ENCODE data around the gene LRP6. TPM values are rescaled to one million over a fixed set of nuclear protein-coding genes. Genes with fewer than 3 reads are reported as not detected.

Gene LRP6
- total and polyA plus RNA-seq, 2 of the 8 experiments (the other 6 are each of a cell fraction or from before 2014, with no cell fraction given) = 53.6 to 73.2 TPM

DNA sequence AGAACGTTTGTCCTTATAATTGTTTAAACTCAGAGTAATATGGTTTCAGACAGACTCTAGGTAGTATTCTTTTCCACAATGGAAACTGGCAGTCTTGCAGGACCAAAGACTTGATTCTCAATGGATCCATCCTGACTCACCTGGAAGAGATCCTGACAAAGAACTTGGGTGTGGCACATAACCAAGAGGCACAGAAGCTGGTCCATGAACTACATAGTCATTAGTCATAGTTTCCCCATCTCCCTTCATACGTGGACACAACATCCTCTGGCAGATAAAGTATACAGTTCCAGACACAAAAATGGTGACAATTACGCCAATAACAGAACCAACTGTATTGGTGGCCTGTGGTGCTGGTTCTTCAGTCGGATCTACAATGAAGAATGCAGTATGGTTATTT, 140.3 kb downstream of the LRP6 start:
- TF ChIP-seq BACH1 (IDR thresholded peaks at IDR 0.05; ENCODE audit: low read length) = no peak
- no peak for TF ChIP-seq EP300 (IDR thresholded peaks at IDR 0.05; ENCODE audit: borderline replicate concordance in 1 of 2, low read depth in 2 of 2, low read length in 2 of 2)
- no peak overlapping the region for H3K4ac ChIP-seq (replicated peaks; ENCODE audit: insufficient read length, low read depth, low read length)
- H2BK12ac ChIP-seq (ENCODE audit: low read depth, low read length) = no peak overlapping the region
- no peaks in the 10 kb centered on the region for H4K20me1 ChIP-seq (replicated peaks in 1 of 2; ENCODE audit: control insufficient read depth in 1 of 2, insufficient read depth in 2 of 2, low read length in 2 of 2)
- no peak overlapping the region for H4K8ac ChIP-seq (ENCODE audit: extremely low read depth, insufficient read depth, low read length)
- H4K91ac ChIP-seq (replicated peaks; ENCODE audit: insufficient read length, low read length) = no peak overlapping the region
- POLR2A ChIA-PET (ENCODE audit: partially characterized antibody) = no interaction called here
- H4K5ac ChIP-seq (ENCODE audit: insufficient read length, low read depth, low read length) = no peak overlapping the region
- no peak overlapping the region for H3K56ac ChIP-seq (replicated peaks; ENCODE audit: insufficient read length, low read depth, low read length)
- 84% methylated on average over 4 of the region's 4 CpGs; no CpG with 5 or more reads in 1 of the 2 experiments for WGBS, 2 experiments (ENCODE audit: extremely low coverage in 1 of 2, insufficient coverage in 1 of 2, insufficient read length in 1 of 2, insufficient replicate concordance in 2 of 2, low coverage in 1 of 2, low lambda C conversion rate in 2 of 2, missing lambda C conversion rate in 1 of 2)
- H2AK5ac ChIP-seq (ENCODE audit: low read depth, low read length) = no peak overlapping the region
- no peaks in the 10 kb centered on the region for H3K23me2 ChIP-seq (ENCODE audit: low read depth, low read length)
- H2BK120ac ChIP-seq (replicated peaks; ENCODE audit: low read depth, low read length) = no peak overlapping the region
- H3K36me3 ChIP-seq (ENCODE audit: control insufficient read depth in 2 of 4, insufficient read depth in 4 of 4, low read length in 3 of 4) = peaks cover 8 to 75% (median 37%) of the 10 kb centered on the region in 4 experiments
- no peak overlapping the region for H3K4me3 ChIP-seq (ENCODE audit: extremely low read depth in 1 of 4, insufficient read depth in 2 of 4, low read depth in 3 of 4, low read length in 4 of 4)
- H3K27me3 ChIP-seq (replicated peaks in 1 of 4; ENCODE audit: control insufficient read depth in 3 of 4, extremely low read depth in 1 of 4, insufficient read depth in 3 of 4, low read length in 3 of 4) = no peaks in the 10 kb centered on the region
- H3K9ac ChIP-seq (replicated peaks in 1 of 4; ENCODE audit: extremely low read depth in 1 of 4, low read depth in 3 of 4, low read length in 3 of 4) = no peak overlapping the region
- no peak overlapping the region for H3K18ac ChIP-seq (ENCODE audit: extremely low read depth, low read length)
- H3K14ac ChIP-seq (ENCODE audit: insufficient read length) = no peak overlapping the region
- H2AFZ ChIP-seq (ENCODE audit: low read length) = no peak overlapping the region
- FAIRE-seq = no peak
- no peak overlapping the region for H3K27ac ChIP-seq (ENCODE audit: low read depth, low read length)
- no peaks in the 10 kb centered on the region; the same call in 1 of the 2 replicates for H3K79me1 ChIP-seq (ENCODE audit: low read depth, low read length)
- DNase-seq (ENCODE audit: low read depth in 1 of 2, low spot score in 2 of 2) = no peak
- no peak overlapping the region for H2BK5ac ChIP-seq (ENCODE audit: low read depth, low read length)
- H2BK15ac ChIP-seq (ENCODE audit: low read length) = no peak overlapping the region
- H3K9me3 ChIP-seq (ENCODE audit: insufficient read depth in 2 of 2, low read depth in 1 of 2, low read length in 1 of 2) = no peaks in the 10 kb centered on the region
- no peak overlapping the region for H3K23ac ChIP-seq (ENCODE audit: insufficient read length)
- H3K79me2 ChIP-seq (ENCODE audit: control insufficient read depth in 1 of 2, insufficient read depth in 2 of 2, low read length in 2 of 2) = no peaks in the 10 kb centered on the region
- H3K4me2 ChIP-seq (ENCODE audit: insufficient read depth in 1 of 2, low read depth in 2 of 2, low read length in 2 of 2) = no peak overlapping the region
- H3K4me1 ChIP-seq (replicated peaks in 1 of 4; ENCODE audit: control insufficient read depth in 3 of 4, insufficient read depth in 4 of 4, low read length in 3 of 4) = no peaks in the 10 kb centered on the region
- CTCF ChIA-PET (ENCODE audit: partially characterized antibody) = interaction anchor here (1.2 to 1.6 kb wide), 2 partner anchors 9 to 14 kb away, joined by 3 to 5 read pairs; no protein-coding TSS in a partner anchor
- H2BK20ac ChIP-seq (ENCODE audit: low read length) = no peak overlapping the region

All from H1 (cell line).